SH-SY5Y (cell line): ENCODE results near the gene PABPN1L.

Experiments used
- GATA2 ChIP-seq: IDR thresholded peaks from 2 replicates; pipeline ENCODE4 v1.6.1; 2011; ENCODE audit warnings: mild to moderate bottlenecking, low read depth, low read length
- GATA3 ChIP-seq: IDR thresholded peaks from 2 replicates; pipeline ENCODE4 v1.6.1; 2011; ENCODE audit warnings: low read depth, mild to moderate bottlenecking, low read length, moderate library complexity

PABPN1L gene

GRCh38 chr16:88842806-88843205, 23.7 kb downstream of the PABPN1L start:
- TF ChIP-seq GATA3, result no peak
- TF ChIP-seq GATA2, result no peak

- TF ChIP-seq GATA3, result no peak
- no peak for TF ChIP-seq GATA2
These were observed 24.1 kb downstream of the PABPN1L start for GRCh38 chr16:88842308-88842756.

- TF ChIP-seq GATA3, result no peak
- no peak for TF ChIP-seq GATA2
These were observed 24.7 kb downstream of the PABPN1L start for GRCh38 chr16:88841521-88842307.

GRCh38 chr16:88840600-88841215, 25.8 kb downstream of the PABPN1L start:
- TF ChIP-seq GATA2 (no peak), GATA3 (no peak)

GRCh38 chr16:88839745-88840599, 26.5 kb downstream of the PABPN1L start:
- TF ChIP-seq GATA2, result no peak
- TF ChIP-seq GATA3, result no peak

- no peak for TF ChIP-seq GATA3
- TF ChIP-seq GATA2, result no peak
These were observed 27.4 kb downstream of the PABPN1L start for GRCh38 chr16:88839026-88839529.

- TF ChIP-seq GATA3 (no peak), GATA2 (no peak)
These were observed 27.9 kb downstream of the PABPN1L start for GRCh38 chr16:88838566-88838965.

GRCh38 chr16:88837806-88838205, 28.7 kb downstream of the PABPN1L start:
- no peak for TF ChIP-seq GATA3
- TF ChIP-seq GATA2, result no peak

GRCh38 chr16:88836791-88837190, 29.7 kb downstream of the PABPN1L start:
- TF ChIP-seq GATA3 (no peak), GATA2 (no peak)

GRCh38 chr16:88835818-88836217, 30.6 kb downstream of the PABPN1L start:
- TF ChIP-seq GATA3, result no peak
- TF ChIP-seq GATA2, result no peak

GRCh38 chr16:88835383-88835782, 31.1 kb downstream of the PABPN1L start:
- TF ChIP-seq GATA2 (no peak), GATA3 (no peak)

GRCh38 chr16:88834670-88835069, 31.8 kb downstream of the PABPN1L start:
- TF ChIP-seq GATA3 (no peak), GATA2 (no peak)

- TF ChIP-seq GATA3, result no peak
- TF ChIP-seq GATA2, result no peak
These were observed 33.4 kb downstream of the PABPN1L start for GRCh38 chr16:88833086-88833485.

GRCh38 chr16:88831838-88832237, 34.6 kb downstream of the PABPN1L start:
- TF ChIP-seq GATA3 (no peak), GATA2 (no peak)

- no peak for TF ChIP-seq GATA3
- no peak for TF ChIP-seq GATA2
These were observed 35.7 kb downstream of the PABPN1L start for GRCh38 chr16:88830783-88831182.
